GM12878 (cell line): ENCODE results near the gene MED13L. TPM values are rescaled to one million over a fixed set of nuclear protein-coding genes. Genes with fewer than 3 reads are reported as not detected.

Experiments used
- ATAC-seq: fragments of 200-7000 bp; cut with Tn5 transposase; 3 replicates; pipeline ENCODE4 v1.9.1; 2020; ENCODE audit warnings: mild to moderate bottlenecking, moderate library complexity
- BruUV-seq: library from RNA; stranded (reverse); fragments of 400-500 nt; replicated peaks from 2 replicates; lab custom pipeline; 2021; lab: Mats Ljungman, UMichigan
- CTCF ChIA-PET: fragments of 300-600 bp; sonication (Branson Sonifier 250); formaldehyde crosslinking; extraction: SDS; loops from one replicate; lab custom pipeline; 2021; ENCODE audit warnings: inconsistent platforms; lab: Yijun Ruan, JAX
- POLR2A ChIA-PET: fragments of 350-600 bp; formaldehyde crosslinking; extraction: SDS; loops from one replicate; lab custom pipeline; 2021; ENCODE audit warnings: inconsistent platforms; lab: Charles Lee
- RAD21 ChIA-PET: fragments of 300-600 bp; sonication (Branson Sonifier 250); formaldehyde crosslinking; loops from one replicate; lab custom pipeline; 2023; ENCODE audit warnings: antibody characterized with exemption; ENCODE audit not compliant: unreplicated experiment; lab: Charles Lee
- SMC1A ChIA-PET: fragments of 300-600 bp; sonication (Branson Sonifier 250); formaldehyde crosslinking; loops from one replicate; lab custom pipeline; 2023; ENCODE audit not compliant: unreplicated experiment, uncharacterized antibody; lab: Charles Lee
- DNase-seq: peaks from one replicate; pipeline ENCODE4 v3.0.0-alpha.2; 2011; ENCODE audit warnings: low read depth, low spot score
- FAIRE-seq: peaks from 3 replicates; lab custom pipeline; 2011; peaks lifted over from hg19 to GRCh38; lab: Jason Lieb, UNC
- H2AFZ ChIP-seq: 2 replicates; pipeline ENCODE4 v1.6.0; 2011; ENCODE audit warnings: low read depth, low read length, control low read depth; ENCODE audit not compliant: control insufficient read depth
- H3K27ac ChIP-seq: 2 replicates; pipeline ENCODE4 v1.5.1; 2011; ENCODE audit warnings: control low read depth; ENCODE audit not compliant: control insufficient read depth, insufficient read depth
- H3K27me3 ChIP-seq, 2 experiments: replicated peaks in 1 of 2; 2 replicates each; pipeline versions ENCODE4 v1.6.0 to v1.6.1; 2011; ENCODE audit warnings: low read length in 1 of 2; ENCODE audit not compliant: control insufficient read depth in 2 of 2, insufficient read depth in 2 of 2
- H3K36me3 ChIP-seq, 2 experiments: 2 replicates each; pipeline ENCODE4 v1.5.1; 2011; ENCODE audit warnings: low read length in 1 of 2; ENCODE audit not compliant: control insufficient read depth in 2 of 2, insufficient read depth in 2 of 2
- H3K4me1 ChIP-seq: 2 replicates; pipeline ENCODE4 v1.6.1; 2011; ENCODE audit warnings: mild to moderate bottlenecking, low read length, moderate library complexity, mixed read lengths; ENCODE audit not compliant: control insufficient read depth, insufficient read depth
- H3K4me2 ChIP-seq: 2 replicates; pipeline ENCODE4 v1.6.0; 2011; ENCODE audit warnings: control low read depth; ENCODE audit not compliant: control insufficient read depth, insufficient read depth
- H3K4me3 ChIP-seq: fragments of 200-600 bp; sonication (generic); 2 replicates; pipeline ENCODE4 v1.5.1; 2016
- H3K79me2 ChIP-seq: 2 replicates; pipeline ENCODE4 v1.6.0; 2011; ENCODE audit warnings: low read length; ENCODE audit not compliant: control insufficient read depth, insufficient read depth
- H3K9ac ChIP-seq: 2 replicates; pipeline ENCODE4 v1.8.0; 2011; ENCODE audit warnings: low read length, control low read depth, mixed read lengths; ENCODE audit not compliant: control insufficient read depth, insufficient read depth
- H3K9me3 ChIP-seq: replicated peaks from 3 replicates; pipeline ENCODE4 v1.5.1; 2011; ENCODE audit warnings: mild to moderate bottlenecking, low read length; ENCODE audit not compliant: control insufficient read depth, insufficient read depth
- H4K20me1 ChIP-seq: 2 replicates; pipeline ENCODE4 v1.6.0; 2011; ENCODE audit not compliant: control insufficient read depth, insufficient read depth
- ASH2L ChIP-seq: fragments of 300-600, 200-600 bp; sonication (generic); IDR thresholded peaks from 2 replicates; pipeline ENCODE4 v1.6.1; 2017; ENCODE audit warnings: low read depth, mild to moderate bottlenecking, borderline replicate concordance
- CBX3 ChIP-seq: fragments of 200-600 bp; sonication (generic); IDR thresholded peaks from 2 replicates; pipeline ENCODE4 v1.6.1; 2016; ENCODE audit warnings: low read depth, borderline replicate concordance
- CHD2 ChIP-seq: IDR thresholded peaks from 2 replicates; pipeline ENCODE4 v1.6.1; 2011; ENCODE audit warnings: low read depth, low read length, improper control_type of control experiment, borderline replicate concordance
- E4F1 ChIP-seq: fragments of 450-650 bp; IDR thresholded peaks from 2 replicates; pipeline ENCODE4 v1.6.1; 2018; ENCODE audit warnings: borderline replicate concordance, mild to moderate bottlenecking; ENCODE audit not compliant: partially characterized antibody
- EED ChIP-seq: sonication (generic); IDR thresholded peaks from 2 replicates; pipeline ENCODE4 v1.6.1; 2016; ENCODE audit warnings: antibody characterized with exemption, low read depth
- IKZF2 ChIP-seq, 2 experiments: fragments of 450-650 bp; IDR thresholded peaks; 2 replicates each; pipeline ENCODE4 v1.6.1; 2017; ENCODE audit warnings: mild to moderate bottlenecking in 2 of 2, moderate library complexity in 2 of 2
- KAT2A ChIP-seq: conservative IDR thresholded peaks from 2 replicates; pipeline ENCODE4 v1.6.1; 2011; ENCODE audit warnings: low read depth, low read length; ENCODE audit not compliant: control insufficient read depth
- MYC ChIP-seq: IDR thresholded peaks from 2 replicates; pipeline ENCODE4 v1.6.1; 2011; ENCODE audit warnings: mild to moderate bottlenecking, low read length, moderate library complexity, inconsistent platforms; ENCODE audit not compliant: insufficient read depth, insufficient replicate concordance, insufficient read length, severe bottlenecking
- NR2F1 ChIP-seq: fragments of 450-650 bp; conservative IDR thresholded peaks from 2 replicates; pipeline ENCODE4 v1.6.1; 2017; ENCODE audit warnings: mild to moderate bottlenecking
- PML ChIP-seq: IDR thresholded peaks from 2 replicates; pipeline ENCODE4 v1.6.1; 2012; ENCODE audit warnings: low read length, inconsistent platforms
- RAD51 ChIP-seq: fragments of 450-650 bp; IDR thresholded peaks from 2 replicates; pipeline ENCODE4 v1.6.1; 2016; ENCODE audit warnings: moderate library complexity, mild to moderate bottlenecking, inconsistent platforms
- RELB ChIP-seq: fragments of 450-650 bp; IDR thresholded peaks from 2 replicates; pipeline ENCODE4 v1.6.1; 2017; ENCODE audit warnings: low read depth, mild to moderate bottlenecking, moderate library complexity
- RUNX3 ChIP-seq: IDR thresholded peaks from 2 replicates; pipeline ENCODE4 v1.6.1; 2012; ENCODE audit warnings: low read length, inconsistent platforms
- SMC3 ChIP-seq: IDR thresholded peaks from 2 replicates; pipeline ENCODE4 v1.6.1; 2011; ENCODE audit warnings: low read length, improper control_type of control experiment, borderline replicate concordance
- SREBF2 ChIP-seq: IDR thresholded peaks from 2 replicates; pipeline ENCODE4 v1.6.1; 2012; ENCODE audit warnings: mild to moderate bottlenecking, low read length
- STAT1 ChIP-seq: fragments of 450-650 bp; conservative IDR thresholded peaks from 2 replicates; pipeline ENCODE4 v1.6.1; 2014; ENCODE audit warnings: antibody characterized with exemption, mild to moderate bottlenecking
- USF2 ChIP-seq: IDR thresholded peaks from 2 replicates; pipeline ENCODE4 v1.6.1; 2011; ENCODE audit warnings: low read depth, low read length, improper control_type of control experiment, borderline replicate concordance
- ZNF217 ChIP-seq: fragments of 450-650 bp; IDR thresholded peaks from 2 replicates; pipeline ENCODE4 v1.6.1; 2017; ENCODE audit warnings: antibody characterized with exemption, mild to moderate bottlenecking
- ZNF384 ChIP-seq: IDR thresholded peaks from 2 replicates; pipeline ENCODE4 v1.6.1; 2012; ENCODE audit warnings: low read depth, mild to moderate bottlenecking, low read length, improper control_type of control experiment, borderline replicate concordance
- WGBS: methylation state at CpG from one replicate; pipeline ENCODE4 v1.1.6; 2016; ENCODE audit warnings: low lambda C conversion rate; ENCODE audit not compliant: insufficient replicate concordance, insufficient coverage; ENCODE audit errors: missing lambda C conversion rate; 5-methylcytosine and 5-hydroxymethylcytosine counted together
- in situ Hi-C: fragments of 300-500 bp; cut with MboI; formaldehyde crosslinking; loops from 9 replicates; pipeline ENCODE4 v1.14.3; 2018; ENCODE audit warnings: mixed read lengths
- intact Hi-C: fragments of 100-400 bp; cut with micrococcal nuclease; formaldehyde crosslinking; loops from one replicate; pipeline ENCODE4 v1.14.2; 2022; ENCODE audit not compliant: unreplicated experiment
- polyA plus RNA-seq, 11 experiments: library from polyadenylated mRNA; depleted of rRNA in 4 of 11; unstranded in 6 of 11; stranded (reverse) in 5 of 11; fragments of >200 nt; fragmentation: Nextera tagmentation in 4 of 11; fragmentation: Illumina TruSeq in 1 of 11; extraction: Ambion mirVana in 4 of 11; extraction: Trizol in 1 of 11; gene quantifications; 1 replicate in 1 of 11; 2 replicates in 10 of 11; pipeline versions ENCODE4 v1.2.1 to v1.2.3, GENCODE V29; 2011 to 2016; ENCODE audit warnings: inconsistent platforms in 2 of 11, missing spikeins in 2 of 11, low read depth in 1 of 11
- total RNA-seq, 4 experiments: library from RNA; depleted of rRNA in 3 of 4; stranded (reverse); fragments of >200 nt in 3 of 4; fragmentation: Illumina TruSeq in 1 of 4; extraction: Trizol in 1 of 4; gene quantifications; 2 replicates each; pipeline versions ENCODE4 v1.2.1 to v1.2.3, GENCODE V29; 2013 to 2021
- TF ChIP-seq, protein P1 (sequence below): fragments of 450-650 bp; IDR thresholded peaks from 2 replicates; pipeline ENCODE4 v1.6.1; 2017; ENCODE audit warnings: mild to moderate bottlenecking

The MED13L gene
- total and polyA plus RNA-seq, 10 of the 15 experiments (the other 5 are each of a cell fraction or from before 2014, with no cell fraction given): 3.7 to 30.1 (median 9.1) TPM

DNA sequence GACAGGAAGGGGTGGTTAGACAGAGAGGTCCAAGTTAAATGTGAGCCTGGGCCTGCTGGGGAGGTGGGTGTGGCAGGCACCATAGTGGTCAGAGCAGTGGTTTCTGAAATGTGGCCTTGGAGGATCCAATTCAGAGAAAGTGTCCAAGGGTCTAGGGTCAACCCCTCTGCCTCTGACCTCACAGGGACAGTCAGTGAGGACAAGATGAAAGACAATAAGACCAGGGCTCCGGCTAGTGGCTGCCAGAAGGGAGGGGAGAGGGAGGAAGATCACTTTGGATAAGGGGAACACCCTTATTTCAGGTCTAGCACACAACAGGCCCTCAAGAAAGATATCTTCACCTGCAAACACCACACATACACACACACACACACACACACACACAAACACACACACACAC lies 335.1 kb downstream of the MED13L start:
- ATAC-seq (no peak), FAIRE-seq (no peak), DNase-seq (no peak)
- Histone ChIP-seq H3K4me3 (no peak overlapping the region), H2AFZ (no peak overlapping the region), H3K79me2 (no peaks in the 10 kb centered on the region), H4K20me1 (no peaks in the 10 kb centered on the region; the same call in 1 of the 2 replicates), H3K9me3 (no peaks in the 10 kb centered on the region), H3K4me1 (no peaks in the 10 kb centered on the region), H3K27ac (no peak overlapping the region), H3K36me3 (no peaks in the 10 kb centered on the region), H3K9ac (no peak overlapping the region), H3K4me2 (no peak overlapping the region), H3K27me3 (no peaks in the 10 kb centered on the region)
- CTCF ChIA-PET: no interaction called here
- 40% methylated on average over 1 of the region's 1 CpG for WGBS
- SMC1A ChIA-PET: no interaction called here
- in situ Hi-C loops (no loop called here), intact Hi-C loops (no loop called here)
- RAD21 ChIA-PET: no interaction called here
- POLR2A ChIA-PET: interaction anchor here (0.6 kb wide), 1 partner anchor 319 kb away, joined by 5 read pairs; no protein-coding TSS in a partner anchor
- BruUV-seq: no TSS peak
- no peak for TF ChIP-seq USF2
- TF ChIP-seq, protein P1, sequence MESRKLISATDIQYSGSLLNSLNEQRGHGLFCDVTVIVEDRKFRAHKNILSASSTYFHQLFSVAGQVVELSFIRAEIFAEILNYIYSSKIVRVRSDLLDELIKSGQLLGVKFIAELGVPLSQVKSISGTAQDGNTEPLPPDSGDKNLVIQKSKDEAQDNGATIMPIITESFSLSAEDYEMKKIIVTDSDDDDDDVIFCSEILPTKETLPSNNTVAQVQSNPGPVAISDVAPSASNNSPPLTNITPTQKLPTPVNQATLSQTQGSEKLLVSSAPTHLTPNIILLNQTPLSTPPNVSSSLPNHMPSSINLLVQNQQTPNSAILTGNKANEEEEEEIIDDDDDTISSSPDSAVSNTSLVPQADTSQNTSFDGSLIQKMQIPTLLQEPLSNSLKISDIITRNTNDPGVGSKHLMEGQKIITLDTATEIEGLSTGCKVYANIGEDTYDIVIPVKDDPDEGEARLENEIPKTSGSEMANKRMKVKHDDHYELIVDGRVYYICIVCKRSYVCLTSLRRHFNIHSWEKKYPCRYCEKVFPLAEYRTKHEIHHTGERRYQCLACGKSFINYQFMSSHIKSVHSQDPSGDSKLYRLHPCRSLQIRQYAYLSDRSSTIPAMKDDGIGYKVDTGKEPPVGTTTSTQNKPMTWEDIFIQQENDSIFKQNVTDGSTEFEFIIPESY: no peak
- TF ChIP-seq ZNF217: no peak
- TF ChIP-seq SMC3: no peak
- TF ChIP-seq CBX3: no peak
- no peak for TF ChIP-seq IKZF2 (IDR thresholded peaks at IDR 0.05)
- TF ChIP-seq EED: no peak
- no peak for TF ChIP-seq CHD2
- TF ChIP-seq PML: no peak
- TF ChIP-seq RUNX3: no peak
- no peak for TF ChIP-seq STAT1
- TF ChIP-seq RELB: no peak
- TF ChIP-seq ZNF384: no peak
- TF ChIP-seq RAD51: no peak
- no peak for TF ChIP-seq SREBF2
- TF ChIP-seq KAT2A: no peak
- TF ChIP-seq ASH2L: no peak
- no peak for TF ChIP-seq NR2F1
- no peak for TF ChIP-seq E4F1
- no peak for TF ChIP-seq MYC
